Embryonic facial prominence (tissue), 1 donor: Measurements from ENCODE around the gene DOK5.

Source experiments
- DNase-seq: peaks from one replicate; pipeline ENCODE4 v3.0.0-alpha.2; 2016; ENCODE audit errors: extremely low spot score

Gene DOK5

DNA sequence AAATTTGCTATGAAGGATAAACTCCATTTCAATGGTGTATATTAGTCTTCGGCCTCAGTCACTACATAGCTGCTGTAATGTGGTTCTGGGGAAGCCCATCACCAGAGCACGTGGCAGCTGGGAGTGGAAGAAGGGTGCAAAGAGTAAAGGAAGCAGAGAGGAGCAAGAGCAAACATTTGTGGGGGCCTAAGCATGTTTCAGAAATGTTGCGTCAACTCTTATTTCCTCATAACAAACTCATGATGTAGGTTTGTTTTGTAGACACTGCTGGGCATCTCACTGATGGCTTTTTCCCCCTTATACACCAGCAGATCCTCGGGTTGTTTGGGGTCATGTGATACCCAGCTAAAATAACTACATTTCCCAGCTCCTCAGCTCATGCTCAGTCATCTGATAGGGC, 37.3 kb downstream of the DOK5 start:
- DNase-seq: no peak

DNA sequence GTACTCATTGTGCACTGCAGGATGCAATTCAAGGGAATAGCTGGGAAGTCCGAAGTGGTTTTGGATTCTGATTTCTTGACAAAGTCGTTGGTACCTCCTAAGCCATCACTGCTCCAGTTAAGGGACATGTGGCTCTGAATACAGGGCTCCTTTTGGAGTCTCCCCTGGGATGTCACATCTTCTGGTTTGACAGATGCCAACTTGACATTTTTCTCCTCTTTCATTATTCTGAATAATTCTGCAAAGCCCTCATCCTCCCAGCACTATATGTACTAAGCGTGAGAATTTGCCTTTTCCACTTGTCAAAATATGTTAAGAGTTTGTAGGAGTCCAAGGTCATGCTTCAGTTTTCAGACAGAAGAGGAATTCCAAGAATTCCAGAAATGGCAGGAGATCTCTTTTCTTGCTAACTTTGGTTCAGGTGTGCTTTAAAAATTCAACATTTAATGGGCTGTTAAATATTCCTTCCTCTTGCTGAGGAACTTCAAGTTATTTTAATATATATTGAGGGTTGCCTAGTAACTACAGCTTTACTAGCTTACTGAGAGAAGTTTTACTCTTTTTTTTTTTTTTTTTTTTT, 38.7 kb downstream of the DOK5 start:
- peak; percentile 21 for DNase-seq

DNA sequence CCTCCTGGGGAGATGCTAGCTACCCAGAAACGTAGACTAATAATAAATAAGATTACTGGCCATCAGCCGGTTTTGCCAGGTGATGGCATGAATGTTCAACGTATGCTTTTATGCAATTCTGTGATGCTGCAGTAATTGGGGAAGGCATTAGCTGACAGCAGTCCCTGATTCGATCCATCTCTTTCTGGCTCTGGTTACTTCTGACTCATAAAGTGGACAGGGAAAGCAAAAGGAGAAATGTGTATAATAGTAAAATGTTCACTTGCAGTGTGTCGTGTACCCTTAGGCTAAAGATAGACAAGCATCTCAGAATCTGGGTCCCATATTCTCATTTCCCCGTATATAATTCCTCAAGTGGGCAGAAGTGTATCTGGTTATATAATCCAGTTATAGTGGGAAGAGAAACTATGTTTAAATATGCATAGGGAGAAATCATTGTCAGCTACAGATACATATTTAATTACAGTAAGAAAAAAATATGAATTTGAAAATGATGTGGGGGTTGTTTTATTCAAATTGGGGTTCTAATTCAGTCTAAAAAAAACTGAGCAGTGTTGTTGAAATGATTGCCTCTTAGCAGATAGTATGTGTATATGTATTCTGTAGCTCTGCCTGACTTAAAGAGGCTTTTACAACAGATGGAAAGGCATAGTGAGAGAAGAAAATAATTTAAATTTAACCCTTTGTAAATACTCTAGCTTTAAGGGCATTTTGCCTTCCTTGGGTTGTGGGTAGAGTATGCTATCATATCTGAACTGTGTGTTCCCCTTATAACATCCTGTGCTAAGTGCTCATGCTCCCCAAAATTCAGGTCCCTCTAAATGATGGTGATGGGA, 40.6 kb downstream of the DOK5 start:
- no peak for DNase-seq

DNA sequence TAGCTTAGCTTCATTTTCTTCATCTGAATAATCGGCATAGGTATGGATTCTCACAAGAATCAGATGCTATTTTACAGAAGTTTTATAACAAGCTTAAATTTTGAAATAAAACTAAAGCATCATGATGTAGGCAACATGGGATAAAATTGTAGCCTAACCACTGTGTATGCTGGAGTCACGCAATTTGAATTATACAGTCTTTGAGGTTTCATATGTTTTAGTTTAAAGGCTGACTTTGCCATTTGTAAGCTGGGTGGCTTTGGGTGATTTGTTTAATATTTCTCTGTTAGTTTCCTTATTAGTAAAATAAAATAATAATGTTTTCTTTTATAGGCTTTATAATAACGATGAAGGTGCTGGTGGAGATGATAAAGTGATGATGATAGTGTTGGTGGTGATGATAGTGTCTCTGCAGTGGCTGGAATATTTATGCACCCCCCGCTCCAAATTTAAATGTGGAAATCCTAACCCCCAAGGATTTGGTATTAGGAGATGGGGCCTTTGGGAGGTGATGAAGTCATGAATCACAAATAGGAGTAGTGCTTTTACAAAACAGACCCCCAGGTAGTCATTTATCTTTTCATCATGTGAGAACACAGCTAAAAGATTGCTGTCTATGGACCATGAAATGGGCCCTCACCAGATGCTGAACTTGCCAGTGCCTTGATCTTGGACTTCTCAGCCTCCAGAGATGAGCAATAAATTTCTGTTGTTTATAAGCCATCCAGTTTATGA, 42.0 kb downstream of the DOK5 start:
- no peak for DNase-seq

DNA sequence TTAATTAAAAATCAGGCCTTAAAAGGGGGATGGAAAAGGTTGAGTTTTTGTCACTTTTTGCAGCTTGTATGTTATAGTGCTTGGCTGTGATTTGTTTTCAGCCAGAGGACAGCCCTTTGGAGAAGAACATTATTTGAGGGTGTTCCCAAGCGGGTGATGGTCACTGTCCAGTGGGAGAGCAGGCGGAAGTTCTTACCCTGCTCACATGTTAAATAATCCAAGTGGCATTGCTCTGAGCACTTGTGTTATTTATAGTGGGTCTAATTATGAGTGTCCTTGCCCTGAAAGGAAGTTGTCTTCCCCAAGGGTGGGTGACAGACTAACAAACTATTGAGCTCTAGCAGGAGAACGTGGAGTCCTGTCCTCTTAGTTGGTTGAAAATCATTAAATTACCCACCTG, 49.5 kb downstream of the DOK5 start:
- no peak for DNase-seq

DNA sequence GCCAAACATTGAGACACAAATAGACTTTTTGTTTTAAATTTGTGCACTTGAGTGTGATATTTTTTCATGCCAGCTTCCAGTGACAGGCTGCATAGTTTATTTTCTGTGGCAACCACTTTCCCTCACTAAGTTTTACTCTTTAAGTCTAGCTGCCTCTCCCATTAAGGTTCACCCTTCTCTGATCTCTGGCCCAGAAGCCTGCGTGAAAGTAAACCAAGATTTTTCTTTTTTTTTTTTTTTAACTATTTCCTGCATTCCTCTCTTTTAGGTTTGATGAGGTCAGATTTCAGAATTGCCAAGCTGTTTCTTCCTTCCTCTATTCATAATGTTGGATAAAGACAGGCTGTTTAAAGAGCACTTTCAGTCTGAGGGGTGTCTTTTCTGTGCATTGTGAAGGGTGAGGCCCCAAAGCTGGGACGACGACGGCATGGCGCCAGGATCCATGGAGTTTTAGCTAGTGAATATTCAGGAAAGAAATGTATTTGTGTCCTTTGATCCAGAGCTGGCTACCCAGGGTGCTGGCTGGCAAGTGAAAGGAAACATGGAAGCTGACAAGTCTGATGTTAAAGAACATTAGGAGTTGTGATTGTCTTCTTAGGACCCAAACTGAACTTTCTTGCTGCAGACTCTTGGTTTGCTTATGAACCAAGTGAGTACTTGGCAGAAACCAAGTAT, 50.7 kb downstream of the DOK5 start:
- DNase-seq: no peak

DNA sequence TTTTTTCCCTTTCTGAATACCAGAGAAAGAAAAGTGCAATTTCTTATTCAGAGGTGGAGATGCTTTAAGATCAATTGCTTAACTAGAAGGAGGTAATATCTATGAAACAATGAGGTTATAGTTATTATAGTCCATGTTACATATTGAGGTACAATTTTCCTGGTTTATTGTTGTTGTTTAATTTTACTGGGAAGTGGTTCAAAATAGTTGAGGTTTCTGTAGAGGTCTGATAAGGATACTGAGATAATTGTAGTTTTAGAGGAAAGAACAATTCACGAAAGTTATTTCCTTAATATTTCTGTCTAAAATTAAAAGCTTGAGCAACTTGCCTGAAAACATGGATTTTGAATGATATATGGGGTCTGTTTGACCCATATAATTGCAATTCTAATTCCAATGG, 51.4 kb downstream of the DOK5 start:
- DNase-seq: no peak

DNA sequence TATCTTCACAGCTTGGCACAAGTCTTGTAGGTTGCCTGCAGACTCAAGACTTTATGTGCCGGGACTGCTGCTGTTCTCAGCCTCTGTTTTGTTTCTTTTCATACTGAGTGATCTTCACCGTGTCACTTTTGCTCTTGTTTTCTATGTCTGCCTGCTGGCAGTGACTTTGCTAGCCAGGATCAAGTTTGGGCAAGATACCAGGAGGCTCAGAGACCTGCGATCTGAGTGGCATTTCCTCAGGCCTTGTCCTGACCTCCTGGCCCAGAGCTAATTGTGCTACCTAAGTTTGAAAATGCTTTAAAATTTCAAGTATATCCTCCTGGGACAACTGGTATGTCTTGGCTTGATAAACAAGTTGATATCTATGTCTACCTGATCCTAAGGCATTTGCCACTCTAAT, 57.2 kb downstream of the DOK5 start:
- no peak for DNase-seq

DNA sequence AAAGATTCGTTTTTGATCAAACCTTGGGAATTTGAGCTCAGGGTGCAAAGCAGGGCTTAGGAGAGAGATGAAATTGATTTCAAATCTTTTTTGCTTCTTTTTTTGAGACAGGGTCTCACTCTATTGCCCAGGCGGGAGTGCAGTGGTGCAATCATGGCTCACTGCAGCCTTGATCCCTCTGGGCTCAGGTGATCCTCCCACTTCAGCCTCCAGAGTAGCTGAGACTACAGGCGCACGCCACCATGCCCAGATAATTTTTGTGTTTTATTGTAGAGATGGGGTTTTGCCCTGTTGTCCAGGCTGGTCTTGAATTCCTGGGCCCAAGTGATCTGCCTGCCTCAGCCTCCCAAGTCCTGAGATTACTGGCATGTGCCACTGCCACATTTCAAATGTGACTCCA, 58.7 kb downstream of the DOK5 start:
- no peak for DNase-seq

DNA sequence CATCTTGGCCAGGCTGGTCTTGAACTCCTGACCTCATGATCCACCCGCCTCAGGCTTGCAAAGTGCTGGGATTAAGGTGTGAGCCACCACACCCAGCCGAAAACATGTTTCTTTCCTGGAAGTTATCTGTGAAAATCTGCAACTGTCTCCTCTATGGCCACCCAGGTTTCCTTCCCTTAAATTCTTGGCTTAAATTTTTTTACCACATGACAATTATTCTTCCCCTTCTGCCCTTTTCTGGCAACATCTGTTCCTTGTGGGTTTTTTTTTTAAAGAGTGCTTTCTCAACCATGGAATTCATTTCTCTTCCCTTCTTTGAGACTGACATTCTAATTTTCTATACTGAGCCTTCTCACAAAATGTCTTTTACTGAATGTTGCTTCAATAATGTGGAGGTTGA, 59.6 kb downstream of the DOK5 start:
- DNase-seq: no peak

DNA sequence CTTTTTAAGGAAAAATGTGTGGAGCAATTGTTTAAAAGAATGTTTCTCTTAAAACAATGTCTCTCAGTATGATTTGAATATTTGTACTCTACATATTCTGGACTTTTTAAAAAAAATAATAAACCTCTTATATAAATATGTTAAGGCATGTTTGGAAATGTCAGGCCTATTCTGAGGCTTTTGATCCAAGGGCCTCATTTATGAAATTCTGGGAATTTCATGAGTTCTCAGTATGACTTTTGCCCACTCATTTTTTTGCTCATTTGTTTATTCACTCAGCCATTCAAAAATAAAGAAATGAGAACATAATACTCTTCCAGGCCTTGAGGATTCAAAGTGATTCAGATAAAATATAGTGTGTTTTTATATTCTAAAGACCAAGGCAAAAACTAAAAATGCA, 60.4 kb downstream of the DOK5 start:
- no peak for DNase-seq

DNA sequence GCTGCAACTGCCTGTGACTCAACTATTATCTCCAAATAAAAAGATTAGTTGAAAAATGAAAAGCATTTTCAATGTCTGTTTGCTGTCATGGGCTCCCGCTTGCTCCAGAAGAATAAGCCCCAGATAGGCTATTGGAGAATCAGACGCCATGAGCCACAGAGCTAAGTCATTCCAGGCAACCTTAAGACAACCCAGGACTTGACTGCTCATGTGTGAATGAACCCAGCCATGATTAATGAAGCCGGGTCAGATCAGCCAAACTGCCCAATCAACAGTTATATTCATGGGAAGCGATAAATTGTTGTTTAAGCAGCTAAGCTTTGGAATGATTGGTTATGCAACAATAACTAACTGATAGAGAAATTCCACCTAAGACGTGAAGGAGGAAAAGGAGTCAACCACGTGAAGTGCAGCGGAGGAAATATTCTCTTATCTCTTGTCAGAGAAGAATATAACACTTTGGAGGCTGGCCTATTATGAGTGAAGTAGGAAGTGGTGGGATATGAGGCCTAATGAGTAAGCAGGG, 64.2 kb downstream of the DOK5 start:
- no peak for DNase-seq

DNA sequence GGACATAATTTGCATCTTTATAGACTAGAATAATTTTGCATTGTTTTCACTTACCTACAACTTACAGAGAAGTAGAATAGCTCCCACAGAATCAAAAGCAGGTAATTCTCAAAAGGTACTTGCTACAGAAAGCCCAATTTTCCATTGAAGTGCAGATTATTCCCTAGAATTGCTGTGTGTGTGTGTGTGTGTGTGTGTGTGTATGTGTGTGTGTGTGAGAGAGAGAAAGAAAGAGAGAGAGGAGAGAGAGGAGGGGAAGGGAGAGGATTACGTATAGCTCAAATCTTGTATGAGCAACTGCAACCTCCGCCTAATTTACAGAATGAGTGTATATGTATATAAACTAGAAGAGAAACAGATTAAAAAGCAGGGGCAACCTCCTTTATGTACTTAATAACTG, 68.0 kb downstream of the DOK5 start:
- no peak for DNase-seq

DNA sequence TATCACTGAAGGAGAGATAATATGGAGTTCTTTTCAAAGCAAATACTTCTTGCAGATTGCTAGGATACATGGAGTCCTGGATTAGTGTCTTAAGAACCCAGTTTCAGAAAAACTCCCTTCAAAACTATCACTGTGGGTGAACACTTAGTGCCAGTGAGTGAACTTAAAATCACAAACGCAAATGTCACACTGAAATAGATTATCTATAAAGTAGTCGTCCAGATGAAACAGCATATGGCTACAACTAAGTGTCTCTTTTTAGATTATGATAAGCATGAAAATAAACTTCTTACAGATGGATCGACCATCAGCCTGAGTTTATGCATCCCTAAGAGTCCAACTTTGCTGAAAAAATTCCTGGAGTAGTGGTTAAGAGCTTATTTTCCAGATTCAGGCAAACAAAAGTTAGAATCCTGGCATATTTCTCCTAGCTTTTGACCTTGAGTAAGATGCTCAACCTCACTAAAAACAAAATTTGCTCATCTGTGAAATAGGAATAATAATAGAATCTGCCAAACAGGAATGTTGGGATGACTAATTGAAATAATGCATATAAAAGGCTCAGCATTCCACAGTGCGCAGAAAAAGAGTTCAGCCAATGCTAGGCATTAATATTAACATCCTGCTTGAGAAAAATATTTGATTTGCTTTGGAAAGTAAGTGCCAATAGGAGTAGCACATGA, 70.4 kb downstream of the DOK5 start:
- DNase-seq: no peak

DNA sequence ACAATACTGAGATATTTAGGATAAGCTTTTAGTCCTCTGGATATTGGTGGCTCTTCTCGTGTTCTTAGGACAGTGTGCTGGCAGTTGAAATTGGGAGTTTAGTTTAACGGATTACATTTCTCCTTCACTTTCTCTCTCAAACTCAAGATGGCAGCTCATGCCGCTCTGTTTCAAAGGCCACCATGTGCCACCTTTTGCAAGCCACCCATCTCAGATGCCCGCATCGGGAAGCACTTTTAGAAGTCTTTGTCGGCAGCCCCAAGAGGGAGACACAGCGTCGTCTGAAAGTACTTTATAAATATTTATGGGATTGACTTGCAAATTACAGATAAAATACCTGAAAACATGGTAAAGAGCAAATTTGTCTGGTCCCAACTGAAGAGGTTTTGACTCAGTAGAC, 73.5 kb downstream of the DOK5 start:
- no peak for DNase-seq

DNA sequence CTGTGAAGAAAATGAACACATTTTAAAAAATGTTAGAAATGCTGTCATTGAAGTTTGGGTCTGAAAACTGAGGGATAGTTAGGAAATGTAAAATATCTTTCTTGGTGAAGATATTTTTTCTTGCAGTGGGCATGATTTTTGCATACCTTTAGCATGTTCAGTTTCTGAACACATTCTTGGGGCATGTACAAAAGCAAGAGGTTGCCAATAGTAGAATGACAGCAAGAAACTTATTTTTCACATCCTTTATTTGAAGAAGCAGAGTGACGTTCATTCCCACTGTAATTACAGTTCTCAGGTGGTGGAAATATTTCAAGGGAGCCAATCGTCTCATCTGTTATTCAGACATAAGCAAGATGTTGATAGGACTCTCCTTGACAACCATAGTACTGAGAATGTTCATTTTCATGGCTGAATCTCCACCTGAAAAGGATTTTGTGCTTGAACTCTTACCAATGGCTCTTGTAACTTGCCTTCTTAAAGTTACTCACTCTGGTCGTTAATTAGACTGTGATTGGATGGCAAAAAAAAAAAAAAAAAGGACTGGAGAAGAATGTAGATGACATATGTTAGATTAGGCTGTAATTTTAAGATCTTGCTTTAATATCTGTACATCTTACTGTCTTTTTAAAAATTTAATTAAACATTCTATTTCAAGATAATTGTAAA, 74.4 kb downstream of the DOK5 start:
- DNase-seq: peak; percentile 65

DNA sequence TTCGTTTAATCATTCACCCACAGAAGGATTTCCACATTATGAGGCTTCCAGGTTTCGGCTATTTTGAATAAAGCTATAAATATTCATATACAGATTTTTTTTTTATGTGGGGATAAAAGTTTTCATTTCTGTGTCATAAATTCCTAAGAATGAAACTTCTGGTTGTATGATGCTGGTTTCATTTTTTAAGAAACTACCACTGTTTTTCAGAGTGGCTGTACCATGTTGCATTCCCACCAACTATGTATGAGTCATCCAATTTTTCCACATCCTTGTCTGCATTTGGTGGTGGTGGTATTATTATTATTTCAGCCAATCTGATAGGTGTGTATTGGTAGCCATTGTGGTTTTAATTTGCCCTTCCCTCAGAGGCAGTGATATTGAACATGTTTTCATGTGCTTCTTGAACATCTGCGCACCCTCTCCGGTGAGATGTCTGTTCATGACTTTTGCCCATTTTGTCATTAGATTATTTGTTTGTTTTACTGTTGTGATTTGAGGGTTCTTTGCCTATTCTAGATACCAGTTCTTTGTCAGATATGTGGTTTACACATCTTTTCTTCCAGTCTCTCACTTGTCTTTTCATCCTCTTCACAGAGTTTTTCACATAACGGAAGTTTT, 75.5 kb downstream of the DOK5 start:
- no peak for DNase-seq

DNA sequence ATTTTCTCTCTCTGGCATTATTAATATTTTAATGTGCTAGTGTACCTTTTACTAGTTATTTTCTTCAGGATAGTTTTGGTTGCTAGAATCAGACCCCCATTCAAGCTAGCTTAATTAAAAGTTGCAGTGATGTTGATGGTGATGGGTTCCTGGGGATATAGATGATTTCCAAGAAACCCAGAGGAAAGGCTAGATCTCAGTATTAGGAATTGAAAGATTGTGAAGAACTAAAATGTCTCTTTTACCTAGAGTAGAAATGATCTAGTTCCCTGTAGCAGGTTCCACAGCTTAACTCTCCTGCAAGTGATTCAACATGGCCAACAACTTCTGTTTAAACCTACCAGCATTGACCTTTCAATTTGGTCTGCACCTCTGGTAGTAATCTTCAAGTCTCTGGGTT, 78.6 kb downstream of the DOK5 start:
- no peak for DNase-seq

DNA sequence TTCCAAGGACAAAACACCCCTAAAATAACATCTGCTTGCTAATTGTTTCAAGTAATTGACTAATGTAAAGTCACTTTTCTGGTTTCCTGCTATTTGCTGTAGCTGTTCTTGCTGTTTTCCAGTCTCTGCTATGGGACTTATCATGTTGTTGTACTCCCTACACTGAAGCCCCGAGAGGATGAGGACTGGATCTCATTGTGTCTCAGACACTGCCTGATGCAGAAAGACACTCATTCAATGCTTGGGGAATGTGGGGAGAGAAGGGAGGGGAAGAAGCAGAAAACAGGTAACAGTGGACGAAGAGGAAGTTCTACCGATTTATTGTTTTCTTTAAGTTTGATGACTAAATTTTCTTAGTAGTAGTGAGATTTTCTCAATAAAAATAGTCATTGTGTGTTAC, 79.8 kb downstream of the DOK5 start:
- no peak for DNase-seq

DNA sequence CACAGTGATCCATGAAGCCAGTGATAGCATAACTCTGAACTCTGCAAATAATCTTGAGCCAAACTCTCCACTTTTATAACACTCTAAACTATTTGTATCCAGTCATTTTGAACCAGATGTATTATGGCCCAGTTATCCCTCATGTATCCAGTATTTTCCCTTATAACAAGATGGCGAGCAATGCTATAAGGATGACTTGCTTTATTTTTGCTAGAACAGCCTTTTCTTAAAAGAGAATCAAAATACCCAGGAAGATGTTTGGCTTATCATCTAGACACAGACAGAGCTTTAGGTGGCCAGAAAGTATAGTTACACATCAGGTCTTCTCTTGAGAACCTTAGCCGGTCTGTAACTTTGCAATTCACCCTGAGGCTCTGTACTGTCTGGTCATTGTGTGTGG, 81.0 kb downstream of the DOK5 start:
- DNase-seq: no peak
